Left cardiac atrium (tissue), 4 donors: ENCODE results near the gene FER1L5. TPM values are rescaled to one million over a fixed set of nuclear protein-coding genes. Genes with fewer than 3 reads are reported as not detected.

Experiments
- ATAC-seq, 2 donors: fragments of 200-7000 bp; cut with Tn5 transposase; one replicate each; pipeline ENCODE4 v1.9.1; 2020; ENCODE audit warnings: mild to moderate bottlenecking in 2 of 2, moderate library complexity in 2 of 2
- DNase-seq: peaks from one replicate; pipeline ENCODE4 v3.0.0-alpha.2; 2020
- intact Hi-C, 2 donors: fragments of 100-400 bp; cut with DNase I; formaldehyde crosslinking; loops; one replicate each; pipeline versions ENCODE4 v1.14.1 to v1.15.1; 2022 to 2023
- total RNA-seq, 2 donors: library from RNA; stranded (reverse); fragmentation: NEBNext Ultra II Directional; extraction: Animal tissue kit (Norgen Biotek cat#: 25700); gene quantifications; one replicate each; pipeline ENCODE4 v1.2.1, GENCODE V29; 2021
- donor health status: DM: no; HTN: yes; CAD: no.
- donor health status: DM: no; HTN: yes; CAD: no; lungs with severe emphysema.
- donor health status: DM: yes; HTN: yes; CAD: no.
- donor health status: Dilated cardiomyopathy.

The FER1L5 gene
- total RNA-seq, 2 donors from 2014 or later, result 0.06 TPM; not detected in 1

- ATAC-seq, result no peak
- intact Hi-C loops, result no loop called here
- DNase-seq, result no peak
These were observed 84.9 kb downstream of the FER1L5 start for GRCh38 chr2:96727431-96727830.

DNA sequence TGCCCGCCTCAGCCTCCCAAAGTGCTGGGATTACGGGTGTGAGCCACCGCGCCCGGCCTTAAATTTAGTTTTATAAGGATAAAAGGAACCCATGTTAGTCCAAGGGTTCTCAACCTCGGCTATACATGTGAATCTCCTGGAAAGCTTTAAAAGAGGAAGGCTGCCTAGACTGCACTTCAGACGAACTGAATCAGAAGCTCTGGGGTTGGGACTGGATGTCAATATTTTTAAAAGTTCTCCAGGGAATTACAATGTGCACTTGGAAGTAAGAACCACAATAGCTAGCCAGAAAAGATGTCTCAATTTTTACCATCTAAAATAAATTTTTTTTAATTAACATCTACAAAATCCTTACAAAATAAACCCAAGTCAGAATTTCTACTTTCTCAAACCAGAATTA lies 87.2 kb downstream of the FER1L5 start:
- ATAC-seq (peak; percentile 50 to 55), DNase-seq (no peak)
- intact Hi-C loops, result loop anchor here in 1 of 2 donors (10.0 kb wide), 1 partner anchor 235 kb away; no protein-coding TSS in a partner anchor

GRCh38 chr2:96730212-96730611 lies 87.6 kb downstream of the FER1L5 start:
- ATAC-seq (peak in 1 of 2 donors; percentile 58), DNase-seq (no peak)
- intact Hi-C loops, result loop anchor here in 1 of 2 donors (10.0 kb wide), 1 partner anchor 235 kb away; no protein-coding TSS in a partner anchor

DNA sequence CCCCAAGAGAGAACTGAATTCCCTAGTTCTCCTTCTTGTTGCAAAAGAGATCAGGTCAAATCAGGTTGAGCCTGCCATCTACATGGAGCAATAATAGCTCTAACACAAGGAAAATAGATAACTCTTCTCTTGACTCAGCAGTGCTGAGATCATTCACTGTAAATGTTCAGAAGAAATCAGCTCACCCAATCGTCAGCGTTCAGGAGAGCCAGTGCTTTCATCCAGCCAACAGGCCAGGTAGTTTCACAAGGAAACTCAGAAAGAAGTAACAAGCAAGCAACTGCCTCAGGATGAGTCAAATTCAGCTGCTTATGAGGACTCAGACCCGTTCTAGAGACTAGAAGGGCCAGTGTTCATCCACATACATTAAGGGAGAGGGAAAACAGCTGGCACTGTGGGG lies 91.4 kb downstream of the FER1L5 start:
- intact Hi-C loops, result loop anchor here in 1 of 2 donors (10.0 kb wide), 1 partner anchor 231 kb away; no protein-coding TSS in a partner anchor
- ATAC-seq (no peak), DNase-seq (no peak)

DNA sequence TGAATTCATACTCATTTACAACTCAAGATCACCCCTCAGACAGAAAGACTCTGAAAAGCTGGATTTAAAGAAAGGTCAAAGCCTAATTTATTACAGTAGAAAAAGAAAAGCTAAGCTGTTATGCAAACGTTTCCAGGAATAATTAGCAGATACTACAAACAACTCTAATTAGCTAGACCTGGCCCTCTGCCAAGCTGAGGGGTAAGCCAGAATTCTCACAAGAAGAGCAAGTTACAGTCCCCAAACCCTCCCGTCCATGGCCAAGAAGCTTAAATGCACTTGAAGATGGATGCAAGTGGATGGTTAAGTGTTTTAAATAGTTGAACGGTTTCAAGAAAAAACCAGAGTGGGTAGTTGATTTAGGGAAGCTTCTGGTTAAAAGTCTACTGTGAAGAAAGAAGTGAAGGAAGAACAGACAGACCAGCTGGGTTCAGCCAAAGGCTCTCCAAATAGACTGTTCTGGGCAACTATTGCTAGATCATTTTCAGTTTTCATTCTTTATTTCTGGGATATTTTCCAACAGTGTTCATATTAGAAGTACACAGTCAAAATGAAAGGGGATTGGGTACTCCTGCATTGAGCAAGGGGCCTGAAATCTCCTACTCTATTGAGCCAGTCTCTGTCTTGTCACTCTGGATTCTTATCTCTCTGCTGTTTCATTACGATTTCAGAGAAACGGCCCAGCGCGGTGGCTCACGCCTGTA lies 92.5 kb downstream of the FER1L5 start:
- no peak for DNase-seq
- peak in 1 of 2 donors; percentile 36 for ATAC-seq
- intact Hi-C loops, result loop anchor here in 1 of 2 donors (10.0 kb wide), 1 partner anchor 230 kb away; no protein-coding TSS in a partner anchor

- no peak for DNase-seq
- intact Hi-C loops, result loop anchor here in 1 of 2 donors (10.0 kb wide), 1 partner anchor 228 kb away; no protein-coding TSS in a partner anchor
- no peak for ATAC-seq
These were observed 94.7 kb downstream of the FER1L5 start for GRCh38 chr2:96737251-96737650.

DNA sequence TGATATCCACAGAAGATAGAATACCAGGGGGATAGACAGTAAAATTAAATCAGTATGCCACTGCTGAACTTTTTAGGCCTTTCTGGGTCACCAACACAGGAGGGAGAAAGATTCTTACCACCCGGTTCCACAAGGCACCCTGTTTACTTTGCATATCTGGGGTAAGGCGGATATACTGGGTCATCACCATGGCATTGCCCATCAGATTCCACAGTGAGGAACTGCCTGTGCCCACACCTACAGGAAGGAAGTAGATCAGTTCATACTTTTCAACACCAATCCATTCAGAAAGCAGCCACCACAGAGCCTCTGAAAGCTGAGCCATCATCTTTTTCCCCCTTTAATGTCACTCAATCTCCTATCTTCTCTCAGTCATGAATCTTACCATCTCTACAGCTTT lies 95.3 kb downstream of the FER1L5 start:
- intact Hi-C loops, result loop anchor here in 1 of 2 donors (10.0 kb wide), 1 partner anchor 227 kb away; no protein-coding TSS in a partner anchor
- DNase-seq, result no peak
- no peak for ATAC-seq

DNA sequence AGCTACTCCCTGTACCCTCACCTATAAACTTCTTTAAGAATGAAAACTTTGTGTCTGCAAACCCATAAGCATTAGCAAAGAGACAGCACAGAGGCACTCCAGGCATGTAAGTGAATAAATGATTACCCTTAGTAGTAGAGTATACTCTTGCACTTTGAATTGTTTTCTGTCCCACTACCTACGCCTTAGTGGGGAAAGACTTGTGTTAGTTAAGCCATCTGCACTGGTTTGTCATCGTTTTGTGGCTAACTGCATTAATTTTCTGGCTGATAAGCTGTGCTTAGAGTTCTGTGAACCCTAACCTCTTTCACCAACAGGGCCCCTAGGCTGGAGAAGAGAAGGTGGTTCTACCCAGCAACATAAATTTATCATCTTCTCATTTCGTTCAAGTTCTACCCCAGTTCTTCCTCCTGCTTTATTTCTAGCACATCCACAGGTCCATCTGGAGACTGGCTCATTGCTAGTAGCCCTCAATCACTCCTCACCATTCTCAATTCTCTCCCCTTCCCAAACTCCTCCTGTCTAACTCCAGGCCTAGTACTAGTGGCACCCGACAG lies 96.6 kb downstream of the FER1L5 start:
- intact Hi-C loops, result loop anchor here in 1 of 2 donors (10.0 kb wide), 1 partner anchor 226 kb away; no protein-coding TSS in a partner anchor
- DNase-seq (no peak), ATAC-seq (no peak)

DNA sequence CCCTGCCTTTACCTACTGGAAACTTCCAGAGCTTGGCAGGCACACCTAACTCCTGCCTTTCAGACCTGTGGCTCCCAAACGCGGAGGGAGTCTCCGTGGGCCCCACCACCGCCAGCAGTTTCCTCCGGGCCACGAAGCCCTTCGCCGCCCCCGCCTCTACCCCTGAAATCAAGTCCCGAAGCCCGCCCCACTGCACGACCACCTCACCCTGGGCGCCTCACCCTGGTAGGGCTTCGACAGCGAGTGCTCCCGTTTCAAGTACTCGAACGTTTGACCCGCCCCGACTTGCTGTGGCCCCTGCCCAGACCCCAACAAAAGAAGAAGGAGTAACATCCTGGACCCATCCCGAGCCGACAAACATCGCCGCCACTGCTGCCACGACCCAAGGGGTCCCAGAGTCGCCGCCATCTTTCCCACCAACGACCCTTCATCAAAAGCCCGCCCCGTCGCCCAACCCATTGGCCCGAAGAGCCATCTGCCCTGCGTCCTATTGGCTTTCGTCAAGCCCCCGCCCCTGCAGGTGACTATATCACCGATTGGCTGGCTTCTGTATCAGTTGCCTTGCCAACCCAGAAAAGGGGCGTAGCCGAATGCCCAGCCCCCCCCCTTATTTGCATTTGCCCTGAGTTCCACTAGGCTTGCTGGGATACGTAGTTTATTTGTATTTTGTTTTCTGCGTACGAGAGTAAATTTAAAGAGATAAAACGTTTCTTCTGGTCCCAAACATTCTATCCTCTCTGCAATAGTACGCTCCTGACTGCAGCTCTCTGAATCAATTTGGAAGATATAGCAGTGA lies 97.3 kb downstream of the FER1L5 start, which contains the start of gene LMAN2L:
TSS of gene LMAN2L (minus strand) at position 432 of the 796 bp plus-strand sequence. CDS start at position 408, 24 bp downstream.
- ATAC-seq, result peak; percentile 100
- intact Hi-C loops, result loop anchor here in 1 of 2 donors (10.0 kb wide), 1 partner anchor 225 kb away; no protein-coding TSS in a partner anchor
- peak; percentile 99 for DNase-seq

DNA sequence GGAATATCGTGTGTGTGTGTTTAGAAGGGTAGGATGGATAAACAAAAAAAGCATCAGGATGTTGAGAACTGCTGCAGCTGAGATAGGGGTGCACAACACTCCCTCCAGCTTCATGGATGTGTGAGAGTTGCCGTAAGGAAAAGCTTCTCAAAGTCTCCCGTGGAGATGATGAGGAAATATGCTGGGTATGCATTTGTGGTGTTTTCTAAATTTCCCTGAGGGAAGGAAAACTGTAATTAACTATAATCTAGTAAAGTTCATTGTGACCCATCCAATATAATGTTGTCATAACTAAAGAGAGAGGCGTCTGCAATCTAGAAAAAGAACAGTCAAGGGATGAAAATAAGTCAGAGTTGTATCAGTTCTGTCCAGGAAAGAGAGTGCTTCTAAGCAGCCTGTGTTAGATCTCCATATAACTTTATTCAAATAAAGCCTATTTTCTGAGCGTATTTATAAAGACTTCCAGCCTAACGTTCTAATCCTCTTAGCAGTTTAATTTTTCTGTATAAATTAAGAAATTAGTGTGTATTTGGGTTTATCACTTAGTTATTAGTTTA lies 104.6 kb downstream of the FER1L5 start:
- intact Hi-C loops, result no loop called here
- ATAC-seq (peak in 1 of 2 donors; percentile 25), DNase-seq (no peak)

- intact Hi-C loops, result loop anchor here in 1 of 2 donors (10.0 kb wide), 1 partner anchor 53 kb away; no protein-coding TSS in a partner anchor
- no peak for ATAC-seq
- DNase-seq, result no peak
These were observed 109.2 kb downstream of the FER1L5 start for GRCh38 chr2:96751800-96752199.

GRCh38 chr2:96753661-96754282 lies 111.2 kb downstream of the FER1L5 start:
- intact Hi-C loops, result loop anchor here in 1 of 2 donors (10.0 kb wide), 1 partner anchor 51 kb away; no protein-coding TSS in a partner anchor
- ATAC-seq (no peak), DNase-seq (no peak)

- no peak for ATAC-seq
These were observed 111.8 kb downstream of the FER1L5 start for GRCh38 chr2:96754317-96754716.

More at GRCh38 chr2:96754317-96754716, 111.8 kb downstream of the FER1L5 start:
- intact Hi-C loops, result loop anchor here in 1 of 2 donors (10.0 kb wide), 1 partner anchor 50 kb away; no protein-coding TSS in a partner anchor
- DNase-seq, result no peak

Other genes starting within 250 kb of the FER1L5 start
- under 1 TPM in 1 of 2 donors, not detected in 1; 0.31 TPM for gene NEURL3, start 137.4 kb upstream of the FER1L5 start, total RNA-seq
- 10 to 100 TPM; 10.5 to 24.1 TPM for gene ARID5A, start 106.0 kb upstream of the FER1L5 start, total RNA-seq
- gene KANSL3, start 4.5 kb upstream of the FER1L5 start, total RNA-seq, result 10 to 100 TPM; 26.9 to 27.6 TPM
- 10 to 100 TPM; 11.7 to 22.1 TPM for gene LMAN2L, start 97.3 kb downstream of the FER1L5 start, total RNA-seq
- gene CNNM4, start 118.1 kb downstream of the FER1L5 start, total RNA-seq, result 10 to 100 TPM; 16.8 to 29.5 TPM
- 10 to 100 TPM in 1 of 2 donors, 1 to 10 TPM in 1; 9.6 to 10.3 TPM for gene CNNM3, start 173.5 kb downstream of the FER1L5 start, total RNA-seq
- gene ANKRD23, start 201.3 kb downstream of the FER1L5 start, total RNA-seq, result 10 to 100 TPM; 18.4 to 24.7 TPM
- 10 to 100 TPM; 11.9 to 12.4 TPM for gene ANKRD39, start 215.3 kb downstream of the FER1L5 start, total RNA-seq
- 10 to 100 TPM; 22.1 to 24.8 TPM for gene SEMA4C, start 227.3 kb downstream of the FER1L5 start, total RNA-seq